Activated T-cell treated with anti-CD3 and anti-CD28 coated beads, Interleukin-2, amount 50 U/mL, for 72 hours (primary cell): Measurements from ENCODE around the gene WWTR1. TPM values are rescaled to one million over a fixed set of nuclear protein-coding genes. Genes with fewer than 3 reads are reported as not detected.
A peak's percentile ranks its signal among the peaks of the same experiment; 100 is the strongest.

Experiments used
- ATAC-seq, 2 donors: fragments of 150-1000 bp; cut with Tn5 transposase; replicated peaks in 1 of 2; 2 replicates each; pipeline ENCODE4 v1.10.0; 2021; ENCODE audit warnings: moderate library complexity in 2 of 2, mild to moderate bottlenecking in 1 of 2
- DNase-seq, 2 donors: peaks; one replicate each; pipeline ENCODE4 v3.0.0; 2021 to 2022; ENCODE audit warnings: mixed read lengths in 1 of 2
- H3K27ac Mint-ChIP-seq: one replicate; pipeline ENCODE4 v1.8.0; 2022; ENCODE audit warnings: mild to moderate bottlenecking, moderate library complexity, mixed read lengths
- H3K27me3 Mint-ChIP-seq: one replicate; pipeline ENCODE4 v1.8.0; 2022; ENCODE audit warnings: low read depth, mixed read lengths
- H3K36me3 Mint-ChIP-seq, 2 donors: one replicate each; pipeline ENCODE4 v1.8.0; 2022; ENCODE audit warnings: mixed read lengths in 2 of 2, mild to moderate bottlenecking in 1 of 2; ENCODE audit not compliant: insufficient read depth in 2 of 2
- H3K4me1 Mint-ChIP-seq: one replicate; pipeline ENCODE4 v1.8.0; 2022; ENCODE audit warnings: low read depth, mixed read lengths
- H3K4me3 Mint-ChIP-seq, 2 donors: one replicate each; pipeline ENCODE4 v1.8.0; 2022; ENCODE audit warnings: mild to moderate bottlenecking in 2 of 2, mixed read lengths in 2 of 2, moderate library complexity in 2 of 2
- H3K9me3 Mint-ChIP-seq, 2 donors: one replicate each; pipeline ENCODE4 v1.8.0; 2022; ENCODE audit warnings: mixed read lengths in 2 of 2
- total RNA-seq, 2 donors: library from RNA; stranded (reverse); gene quantifications; one replicate each; pipeline ENCODE4 v1.2.3, GENCODE V29; 2022

Gene WWTR1
- total RNA-seq, 2 donors from 2014 or later: 0.53 to 0.95 TPM

DNA sequence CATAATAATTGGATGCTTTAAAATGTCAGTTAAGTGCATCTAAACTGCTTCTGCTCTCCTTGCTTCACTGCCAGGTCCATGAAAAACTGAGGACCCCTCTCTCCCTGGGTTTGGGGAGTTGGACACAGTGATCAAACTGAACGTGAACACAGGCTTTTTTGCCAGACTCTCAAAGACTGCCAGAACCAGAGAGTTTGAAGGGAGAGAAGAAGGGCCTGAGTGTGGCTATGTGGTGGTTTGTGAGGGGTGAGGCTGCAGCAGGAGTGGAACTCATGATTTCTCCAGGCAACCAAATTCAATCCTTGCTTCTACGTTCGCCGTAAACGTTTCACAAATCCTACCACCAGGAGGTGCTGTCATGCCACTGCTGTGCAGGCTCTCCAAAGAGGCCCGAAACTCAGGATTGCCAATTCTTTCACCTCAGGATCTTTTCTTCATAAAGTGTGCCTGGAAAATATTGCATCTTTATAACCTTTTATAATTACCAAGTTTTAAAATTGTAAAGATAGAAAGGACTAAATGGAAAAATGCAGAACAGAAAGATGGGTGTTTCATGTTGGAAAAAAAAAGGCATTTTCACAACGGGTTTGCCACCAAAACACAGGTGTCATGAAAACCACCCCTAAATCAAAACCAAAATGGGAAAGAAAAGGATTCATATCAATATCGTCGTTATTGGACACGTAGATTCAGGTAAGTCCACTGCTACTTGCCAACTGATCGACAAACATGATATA, 163.6 kb downstream of the WWTR1 start:
- Mint-ChIP-seq H3K27ac (no peak overlapping the region), H3K4me3 (no peak overlapping the region), H3K36me3 (no peaks in the 10 kb centered on the region), H3K9me3 (no peaks in the 10 kb centered on the region), H3K4me1 (peaks cover 8% of the 10 kb centered on the region), H3K27me3 (peaks cover 41% of the 10 kb centered on the region)
- ATAC-seq (peak in 1 of 2 donors; percentile 44), DNase-seq (peak; percentile 49)

DNA sequence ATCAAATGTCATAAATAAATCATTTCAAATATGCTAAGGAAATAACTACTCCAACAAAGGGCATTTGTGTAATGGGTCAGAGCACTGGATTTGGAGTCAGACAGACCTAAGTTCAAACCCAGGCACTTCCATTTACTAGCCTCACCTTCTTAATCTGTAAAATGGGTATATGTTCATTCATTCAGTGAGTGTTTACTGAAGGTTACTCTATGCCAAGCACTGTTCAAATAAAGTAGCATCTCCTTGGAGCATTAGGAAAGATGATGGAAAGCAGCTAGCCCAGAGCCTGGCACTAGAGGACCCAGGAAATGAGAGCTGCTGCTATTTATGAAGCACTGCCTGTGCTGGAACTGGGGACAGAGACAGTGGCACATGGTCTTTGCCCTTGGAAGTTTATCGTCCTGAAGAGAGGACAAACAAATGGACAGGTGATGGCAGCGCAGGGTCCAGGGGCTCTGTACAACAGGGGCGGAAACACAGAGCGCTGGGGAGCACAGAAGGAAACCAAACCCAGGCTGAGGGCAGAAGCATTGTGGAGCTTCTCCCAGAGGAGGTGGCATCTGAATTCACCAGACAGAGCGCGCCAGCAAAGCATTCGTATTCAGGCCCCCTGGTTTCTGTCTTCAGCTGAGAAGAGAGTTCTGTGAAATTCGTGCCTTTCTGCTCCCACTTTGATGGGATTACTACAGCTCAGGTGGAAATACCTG, 164.4 kb downstream of the WWTR1 start:
- Mint-ChIP-seq H3K27ac (no peak overlapping the region), H3K36me3 (no peaks in the 10 kb centered on the region), H3K9me3 (no peaks in the 10 kb centered on the region), H3K27me3 (peaks cover 44% of the 10 kb centered on the region), H3K4me3 (no peak overlapping the region), H3K4me1 (peaks cover 8% of the 10 kb centered on the region)
- ATAC-seq: no peak
- DNase-seq: no peak

- DNase-seq: no peak
- Mint-ChIP-seq H3K4me3 (no peak overlapping the region), H3K4me1 (peaks cover 8% of the 10 kb centered on the region), H3K27me3 (peaks cover 48% of the 10 kb centered on the region), H3K36me3 (no peaks in the 10 kb centered on the region), H3K9me3 (no peaks in the 10 kb centered on the region), H3K27ac (no peak overlapping the region)
- no peak for ATAC-seq
Measured at GRCh38 chr3:149490260-149490971, 167.4 kb downstream of the WWTR1 start.

DNA sequence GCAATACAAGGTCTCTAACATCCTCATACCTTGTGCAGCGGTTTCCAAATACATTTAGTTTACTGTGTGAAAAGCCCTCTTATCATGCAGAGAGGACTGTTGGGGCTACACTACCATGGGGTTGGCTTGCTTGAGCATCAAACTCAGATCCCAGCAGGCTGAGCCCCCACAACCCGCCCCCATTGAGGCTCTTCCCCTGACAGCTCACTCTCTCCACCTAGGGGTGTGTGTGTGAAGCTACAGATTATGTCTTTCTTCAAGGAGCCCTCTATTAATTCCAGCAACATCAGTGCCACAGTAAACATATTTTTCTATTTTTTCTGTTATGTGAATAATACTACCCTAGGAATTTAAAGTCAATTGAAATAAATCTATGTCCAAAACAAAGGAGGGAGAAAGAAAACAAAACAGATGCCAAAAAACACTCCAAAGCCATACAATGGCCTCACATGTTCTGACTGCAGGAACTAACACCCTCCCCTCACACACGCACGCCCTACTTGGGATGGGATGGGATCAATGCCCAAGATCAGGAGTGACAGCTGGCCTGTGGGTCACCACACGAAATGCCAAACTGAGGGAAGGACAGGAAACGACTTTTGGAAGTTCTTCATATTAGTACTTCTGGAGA, 168.7 kb downstream of the WWTR1 start:
- Mint-ChIP-seq H3K4me1 (peaks cover under 1% of the 10 kb centered on the region), H3K27me3 (peaks cover 41% of the 10 kb centered on the region), H3K9me3 (no peaks in the 10 kb centered on the region), H3K36me3 (no peaks in the 10 kb centered on the region), H3K4me3 (no peak overlapping the region), H3K27ac (no peak overlapping the region)
- ATAC-seq (no peak), DNase-seq (no peak)

DNA sequence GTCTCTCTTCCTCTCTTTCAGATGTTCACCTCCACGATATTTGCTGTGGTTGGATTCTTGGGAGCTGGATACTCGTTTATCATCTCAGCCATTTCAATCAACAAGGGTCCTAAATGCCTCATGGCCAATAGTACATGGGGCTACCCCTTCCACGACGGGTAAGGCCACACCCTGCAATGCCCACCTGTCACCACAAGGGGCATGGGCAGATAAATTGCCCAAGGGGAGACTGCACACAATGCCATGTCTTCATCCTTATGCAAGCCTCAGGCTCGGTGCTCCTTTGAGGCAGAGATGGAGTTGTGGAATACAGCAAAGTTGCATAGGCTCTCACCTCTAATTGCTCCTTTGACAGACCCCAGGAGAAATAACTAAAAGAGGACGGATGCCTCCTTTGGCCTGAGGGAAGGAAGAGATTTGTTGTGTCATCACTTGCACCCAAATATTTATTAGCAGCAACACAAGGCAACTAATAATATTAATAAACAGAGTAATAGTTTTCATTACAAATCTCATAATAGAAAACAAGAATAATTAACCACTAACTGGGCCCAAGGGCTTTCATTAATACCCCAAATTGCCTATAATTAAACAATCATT, 170.1 kb downstream of the WWTR1 start:
- Mint-ChIP-seq H3K4me1 (no peaks in the 10 kb centered on the region), H3K27ac (no peak overlapping the region), H3K4me3 (no peak overlapping the region), H3K36me3 (no peaks in the 10 kb centered on the region), H3K9me3 (no peaks in the 10 kb centered on the region), H3K27me3 (peaks cover 31% of the 10 kb centered on the region)
- ATAC-seq (peak; percentile 48 to 52), DNase-seq (peak; percentile 54)

DNA sequence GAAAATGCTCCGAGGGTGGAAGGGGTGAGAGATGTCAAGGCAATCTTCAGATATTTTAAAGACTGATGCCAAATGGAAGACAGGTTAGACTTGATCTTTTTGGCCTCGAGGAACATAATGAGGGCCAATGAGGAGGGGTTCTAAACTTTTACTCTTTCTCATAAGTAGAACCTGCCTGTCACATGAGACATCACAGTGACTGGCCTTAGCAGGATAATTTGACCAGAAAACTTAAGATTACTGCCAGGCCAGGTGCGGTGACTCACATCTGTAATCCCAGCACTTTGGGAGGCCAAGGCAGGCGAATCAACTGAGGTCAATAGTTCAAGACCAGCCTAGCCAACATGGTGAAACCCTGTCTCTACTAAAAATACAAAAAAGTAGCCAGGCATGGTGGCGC, 171.1 kb downstream of the WWTR1 start:
- DNase-seq (no peak), ATAC-seq (no peak)
- no peaks in the 10 kb centered on the region for H3K4me1 Mint-ChIP-seq
- H3K9me3 Mint-ChIP-seq: no peaks in the 10 kb centered on the region
- H3K36me3 Mint-ChIP-seq: no peaks in the 10 kb centered on the region
- H3K27ac Mint-ChIP-seq: no peak overlapping the region
- no peak overlapping the region for H3K4me3 Mint-ChIP-seq
- peaks cover 22% of the 10 kb centered on the region for H3K27me3 Mint-ChIP-seq

DNA sequence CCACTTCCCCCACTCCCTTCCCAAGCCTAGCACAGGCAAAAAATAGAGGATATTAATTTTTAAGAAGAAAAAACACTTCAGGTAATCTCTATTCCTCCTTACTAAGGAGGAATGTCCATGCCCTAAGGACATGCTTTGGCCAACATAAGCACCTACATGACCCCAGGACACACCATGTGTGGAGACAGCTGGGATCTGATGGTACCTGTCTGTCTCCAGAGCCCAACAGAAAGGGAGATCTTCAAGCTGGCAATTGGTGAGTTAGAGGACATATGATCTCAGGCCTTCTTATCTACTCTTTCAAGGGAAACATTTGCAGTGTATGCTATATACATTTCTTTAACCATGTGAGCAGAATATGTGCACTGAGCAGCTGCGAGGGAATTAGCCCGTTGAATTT, 176.3 kb downstream of the WWTR1 start:
- no peaks in the 10 kb centered on the region for H3K4me1 Mint-ChIP-seq
- DNase-seq: no peak
- H3K36me3 Mint-ChIP-seq: no peaks in the 10 kb centered on the region
- no peak overlapping the region for H3K4me3 Mint-ChIP-seq
- peaks cover 11% of the 10 kb centered on the region for H3K27me3 Mint-ChIP-seq
- H3K27ac Mint-ChIP-seq: no peak overlapping the region
- ATAC-seq: no peak
- H3K9me3 Mint-ChIP-seq: no peaks in the 10 kb centered on the region

DNA sequence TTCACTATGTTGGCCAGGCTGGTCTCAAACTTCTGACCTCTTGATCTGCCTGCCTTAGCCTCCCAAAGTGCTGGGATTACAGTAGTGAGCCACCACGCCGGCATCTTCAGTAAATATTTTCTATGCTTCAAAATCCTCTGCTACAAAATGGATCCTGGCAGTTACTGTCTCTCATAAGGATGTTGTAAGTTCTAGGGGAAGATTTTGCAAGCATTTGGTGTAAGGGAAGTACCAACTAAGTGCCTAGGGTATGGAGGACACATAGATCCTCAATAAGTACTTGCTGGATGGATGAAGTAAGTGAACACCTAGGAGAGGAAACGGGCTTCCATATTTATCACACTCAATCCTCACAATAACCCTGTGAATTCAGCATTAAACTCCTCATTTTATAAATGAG, 176.8 kb downstream of the WWTR1 start:
- H3K9me3 Mint-ChIP-seq: no peaks in the 10 kb centered on the region
- ATAC-seq (no peak), DNase-seq (no peak)
- H3K27ac Mint-ChIP-seq: no peak overlapping the region
- no peaks in the 10 kb centered on the region for H3K36me3 Mint-ChIP-seq
- H3K4me3 Mint-ChIP-seq: no peak overlapping the region
- no peaks in the 10 kb centered on the region for H3K4me1 Mint-ChIP-seq
- peaks cover 14% of the 10 kb centered on the region for H3K27me3 Mint-ChIP-seq

GRCh38 chr3:149480326-149481017, 177.4 kb downstream of the WWTR1 start:
- no peaks in the 10 kb centered on the region for H3K9me3 Mint-ChIP-seq
- DNase-seq (peak; percentile 54 to 55), ATAC-seq (peak; percentile 54 to 69)
- H3K4me3 Mint-ChIP-seq: no peak overlapping the region
- no peaks in the 10 kb centered on the region for H3K4me1 Mint-ChIP-seq
- no peak overlapping the region for H3K27ac Mint-ChIP-seq
- H3K27me3 Mint-ChIP-seq: peaks cover 11% of the 10 kb centered on the region
- H3K36me3 Mint-ChIP-seq: no peaks in the 10 kb centered on the region

- peaks cover 10% of the 10 kb centered on the region for H3K27me3 Mint-ChIP-seq
- H3K9me3 Mint-ChIP-seq: no peaks in the 10 kb centered on the region
- no peaks in the 10 kb centered on the region for H3K4me1 Mint-ChIP-seq
- H3K4me3 Mint-ChIP-seq: no peak overlapping the region
- DNase-seq (no peak), ATAC-seq (no peak)
- H3K36me3 Mint-ChIP-seq: no peaks in the 10 kb centered on the region
- H3K27ac Mint-ChIP-seq: no peak overlapping the region
Measured at GRCh38 chr3:149479621-149480325, 178.1 kb downstream of the WWTR1 start.

GRCh38 chr3:149476225-149476624, 181.6 kb downstream of the WWTR1 start:
- no peak for DNase-seq
- Mint-ChIP-seq H3K36me3 (no peaks in the 10 kb centered on the region), H3K27me3 (peaks cover 27% of the 10 kb centered on the region), H3K4me3 (no peak overlapping the region), H3K27ac (no peak overlapping the region), H3K9me3 (no peaks in the 10 kb centered on the region), H3K4me1 (no peaks in the 10 kb centered on the region)
- ATAC-seq: no peak
